ENCODE data around the gene DENND4A. TPM values are rescaled to one million over a fixed set of nuclear protein-coding genes. Genes with fewer than 3 reads are reported as not detected.
A peak's percentile ranks its signal among the peaks of the same experiment; 100 is the strongest.

DENND4A gene
- total and polyA plus RNA-seq, 9 of the 15 experiments (the other 6 are each of a cell fraction or from before 2014, with no cell fraction given), result 6.8 to 32.3 (median 19.9) TPM

DNA sequence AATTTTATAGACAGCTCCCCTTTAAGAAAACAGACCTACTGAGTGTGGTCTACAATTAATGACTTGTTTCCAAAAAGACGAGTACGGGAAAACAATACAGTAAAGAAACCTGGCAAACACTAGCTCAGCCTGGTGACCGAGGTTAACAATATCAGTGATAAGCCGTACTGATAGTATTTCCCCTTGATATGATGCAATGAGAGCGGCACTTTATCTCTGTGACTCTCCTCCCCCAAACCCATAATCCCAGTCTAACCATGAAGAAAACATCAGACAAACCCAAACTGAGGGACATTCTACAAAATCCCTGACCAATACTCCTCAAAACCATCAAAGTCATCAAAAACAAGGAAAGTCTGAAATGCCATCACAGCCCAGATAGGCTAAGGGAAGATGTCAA lies 8.2 kb downstream of the DENND4A start (continued):
- TF ChIP-seq ELF1 (tag; IDR thresholded peaks at IDR 0.05), result no peak; the same call in 1 of the 2 replicates
- peak; percentile 92 for TF ChIP-seq DPF2 (IDR thresholded peaks at IDR 0.05)
- 0 out of 4 replicates have a peak, but pooled peaks have one; percentile 9 to 17 for TF ChIP-seq RAD21 (CRISPR knock-in tag; conservative IDR thresholded peaks at IDR 0.05 in 1 of 2, IDR thresholded peaks at IDR 0.05 in 1 of 2)
- TF ChIP-seq, protein P1, sequence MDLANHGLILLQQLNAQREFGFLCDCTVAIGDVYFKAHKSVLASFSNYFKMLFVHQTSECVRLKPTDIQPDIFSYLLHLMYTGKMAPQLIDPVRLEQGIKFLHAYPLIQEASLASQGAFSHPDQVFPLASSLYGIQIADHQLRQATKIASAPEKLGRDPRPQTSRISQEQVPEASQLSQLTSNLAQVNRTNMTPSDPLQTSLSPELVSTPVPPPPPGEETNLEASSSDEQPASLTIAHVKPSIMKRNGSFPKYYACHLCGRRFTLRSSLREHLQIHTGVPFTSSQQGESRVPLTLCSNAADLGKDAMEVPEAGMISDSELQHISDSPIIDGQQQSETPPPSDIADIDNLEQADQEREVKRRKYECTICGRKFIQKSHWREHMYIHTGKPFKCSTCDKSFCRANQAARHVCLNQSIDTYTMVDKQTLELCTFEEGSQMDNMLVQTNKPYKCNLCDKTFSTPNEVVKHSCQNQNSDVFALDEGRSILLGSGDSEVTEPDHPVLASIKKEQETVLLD (IDR thresholded peaks at IDR 0.05), result peak; percentile 70; the same call in 1 of the 2 replicates
- TF ChIP-seq, protein P2, sequence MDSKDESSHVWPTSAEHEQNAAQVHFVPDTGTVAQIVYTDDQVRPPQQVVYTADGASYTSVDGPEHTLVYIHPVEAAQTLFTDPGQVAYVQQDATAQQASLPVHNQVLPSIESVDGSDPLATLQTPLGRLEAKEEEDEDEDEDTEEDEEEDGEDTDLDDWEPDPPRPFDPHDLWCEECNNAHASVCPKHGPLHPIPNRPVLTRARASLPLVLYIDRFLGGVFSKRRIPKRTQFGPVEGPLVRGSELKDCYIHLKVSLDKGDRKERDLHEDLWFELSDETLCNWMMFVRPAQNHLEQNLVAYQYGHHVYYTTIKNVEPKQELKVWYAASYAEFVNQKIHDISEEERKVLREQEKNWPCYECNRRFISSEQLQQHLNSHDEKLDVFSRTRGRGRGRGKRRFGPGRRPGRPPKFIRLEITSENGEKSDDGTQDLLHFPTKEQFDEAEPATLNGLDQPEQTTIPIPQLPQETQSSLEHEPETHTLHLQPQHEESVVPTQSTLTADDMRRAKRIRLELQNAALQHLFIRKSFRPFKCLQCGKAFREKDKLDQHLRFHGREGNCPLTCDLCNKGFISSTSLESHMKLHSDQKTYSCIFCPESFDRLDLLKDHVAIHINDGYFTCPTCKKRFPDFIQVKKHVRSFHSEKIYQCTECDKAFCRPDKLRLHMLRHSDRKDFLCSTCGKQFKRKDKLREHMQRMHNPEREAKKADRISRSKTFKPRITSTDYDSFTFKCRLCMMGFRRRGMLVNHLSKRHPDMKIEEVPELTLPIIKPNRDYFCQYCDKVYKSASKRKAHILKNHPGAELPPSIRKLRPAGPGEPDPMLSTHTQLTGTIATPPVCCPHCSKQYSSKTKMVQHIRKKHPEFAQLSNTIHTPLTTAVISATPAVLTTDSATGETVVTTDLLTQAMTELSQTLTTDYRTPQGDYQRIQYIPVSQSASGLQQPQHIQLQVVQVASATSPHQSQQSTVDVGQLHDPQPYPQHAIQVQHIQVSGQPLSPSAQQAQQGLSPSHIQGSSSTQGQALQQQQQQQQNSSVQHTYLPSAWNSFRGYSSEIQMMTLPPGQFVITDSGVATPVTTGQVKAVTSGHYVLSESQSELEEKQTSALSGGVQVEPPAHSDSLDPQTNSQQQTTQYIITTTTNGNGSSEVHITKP (IDR thresholded peaks at IDR 0.05; ENCODE audit: partially characterized antibody), result no peak
- TF ChIP-seq ZNF717 (CRISPR knock-in tag; IDR thresholded peaks at IDR 0.05), result no peak
- TF ChIP-seq, protein P3, sequence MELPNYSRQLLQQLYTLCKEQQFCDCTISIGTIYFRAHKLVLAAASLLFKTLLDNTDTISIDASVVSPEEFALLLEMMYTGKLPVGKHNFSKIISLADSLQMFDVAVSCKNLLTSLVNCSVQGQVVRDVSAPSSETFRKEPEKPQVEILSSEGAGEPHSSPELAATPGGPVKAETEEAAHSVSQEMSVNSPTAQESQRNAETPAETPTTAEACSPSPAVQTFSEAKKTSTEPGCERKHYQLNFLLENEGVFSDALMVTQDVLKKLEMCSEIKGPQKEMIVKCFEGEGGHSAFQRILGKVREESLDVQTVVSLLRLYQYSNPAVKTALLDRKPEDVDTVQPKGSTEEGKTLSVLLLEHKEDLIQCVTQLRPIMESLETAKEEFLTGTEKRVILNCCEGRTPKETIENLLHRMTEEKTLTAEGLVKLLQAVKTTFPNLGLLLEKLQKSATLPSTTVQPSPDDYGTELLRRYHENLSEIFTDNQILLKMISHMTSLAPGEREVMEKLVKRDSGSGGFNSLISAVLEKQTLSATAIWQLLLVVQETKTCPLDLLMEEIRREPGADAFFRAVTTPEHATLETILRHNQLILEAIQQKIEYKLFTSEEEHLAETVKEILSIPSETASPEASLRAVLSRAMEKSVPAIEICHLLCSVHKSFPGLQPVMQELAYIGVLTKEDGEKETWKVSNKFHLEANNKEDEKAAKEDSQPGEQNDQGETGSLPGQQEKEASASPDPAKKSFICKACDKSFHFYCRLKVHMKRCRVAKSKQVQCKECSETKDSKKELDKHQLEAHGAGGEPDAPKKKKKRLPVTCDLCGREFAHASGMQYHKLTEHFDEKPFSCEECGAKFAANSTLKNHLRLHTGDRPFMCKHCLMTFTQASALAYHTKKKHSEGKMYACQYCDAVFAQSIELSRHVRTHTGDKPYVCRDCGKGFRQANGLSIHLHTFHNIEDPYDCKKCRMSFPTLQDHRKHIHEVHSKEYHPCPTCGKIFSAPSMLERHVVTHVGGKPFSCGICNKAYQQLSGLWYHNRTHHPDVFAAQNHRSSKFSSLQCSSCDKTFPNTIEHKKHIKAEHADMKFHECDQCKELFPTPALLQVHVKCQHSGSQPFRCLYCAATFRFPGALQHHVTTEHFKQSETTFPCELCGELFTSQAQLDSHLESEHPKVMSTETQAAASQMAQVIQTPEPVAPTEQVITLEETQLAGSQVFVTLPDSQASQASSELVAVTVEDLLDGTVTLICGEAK (IDR thresholded peaks at IDR 0.05), result 0 out of 2 replicates have a peak, but pooled peaks have one; percentile 26
- TF ChIP-seq, protein P3 (CRISPR knock-in tag; IDR thresholded peaks at IDR 0.05), result no peak
- TF ChIP-seq TGIF2 (CRISPR knock-in tag; IDR thresholded peaks at IDR 0.05), result no peak
- no peak for TF ChIP-seq ETV5 (CRISPR knock-in tag; IDR thresholded peaks at IDR 0.05; ENCODE audit: low read depth)
- TF ChIP-seq MYNN (IDR thresholded peaks at IDR 0.05), result no peak
- no peak for TF ChIP-seq MYNN (CRISPR knock-in tag; IDR thresholded peaks at IDR 0.05)
- 0 out of 4 replicates have a peak, but pooled peaks of 1 of the 2 experiments have one; percentile 18 for TF ChIP-seq KDM1A (IDR thresholded peaks at IDR 0.05)
- TF ChIP-seq NCOR1 (IDR thresholded peaks at IDR 0.05), result 0 out of 2 replicates have a peak, but pooled peaks have one; percentile 19
- no peak for TF ChIP-seq ATF1 (CRISPR knock-in tag; IDR thresholded peaks at IDR 0.05)
- TF ChIP-seq ATF1 (tag; IDR thresholded peaks at IDR 0.05), result peak; percentile 13; the same call in 1 of the 2 replicates
- TF ChIP-seq MTA1 (IDR thresholded peaks at IDR 0.05; ENCODE audit: borderline replicate concordance), result peak; percentile 91
